ENCODE results near the gene ANO8.

ANO8 gene

DNA sequence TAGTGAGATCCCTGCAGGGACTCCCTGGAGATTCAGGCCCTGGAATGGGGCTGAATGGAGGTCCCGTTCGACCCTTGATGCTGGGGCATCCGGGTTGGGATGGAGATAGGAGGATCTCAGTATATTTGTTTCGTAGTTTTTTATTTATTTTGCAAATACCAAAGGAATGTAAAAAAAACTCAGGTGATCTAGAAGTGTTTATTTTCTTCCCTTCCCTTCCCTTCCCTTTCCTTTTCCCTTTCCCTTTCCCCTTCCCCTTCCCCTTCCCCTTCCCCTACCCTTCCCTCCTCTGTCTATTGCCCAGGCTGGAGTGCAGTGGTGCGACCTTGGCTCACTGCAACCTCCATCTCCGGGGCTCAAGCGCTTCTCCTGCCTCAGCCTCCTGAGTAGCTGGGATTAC, 7.2 kb upstream of the ANO8 start:
- DNase-seq: no peak

DNA sequence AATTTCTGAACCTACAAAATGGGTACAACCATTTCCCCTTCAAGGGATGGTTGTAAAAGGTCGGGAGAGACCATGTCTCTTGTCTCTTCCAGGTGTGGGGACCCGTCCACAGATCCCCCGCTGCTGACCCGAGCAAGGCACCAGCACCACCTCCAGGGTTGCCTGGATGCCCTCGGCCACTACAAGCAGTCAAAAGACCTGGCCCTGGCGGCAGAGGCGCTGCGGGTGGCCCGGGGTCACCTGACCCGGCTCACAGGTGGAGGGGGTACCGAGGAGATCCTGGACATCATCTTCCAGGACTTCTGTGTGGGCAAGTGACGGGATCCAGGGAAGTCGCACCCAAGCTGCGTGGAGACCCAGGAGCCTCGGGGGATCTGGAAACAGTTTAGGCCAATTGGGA, 6.7 kb upstream of the ANO8 start:
- DNase-seq: no peak

DNA sequence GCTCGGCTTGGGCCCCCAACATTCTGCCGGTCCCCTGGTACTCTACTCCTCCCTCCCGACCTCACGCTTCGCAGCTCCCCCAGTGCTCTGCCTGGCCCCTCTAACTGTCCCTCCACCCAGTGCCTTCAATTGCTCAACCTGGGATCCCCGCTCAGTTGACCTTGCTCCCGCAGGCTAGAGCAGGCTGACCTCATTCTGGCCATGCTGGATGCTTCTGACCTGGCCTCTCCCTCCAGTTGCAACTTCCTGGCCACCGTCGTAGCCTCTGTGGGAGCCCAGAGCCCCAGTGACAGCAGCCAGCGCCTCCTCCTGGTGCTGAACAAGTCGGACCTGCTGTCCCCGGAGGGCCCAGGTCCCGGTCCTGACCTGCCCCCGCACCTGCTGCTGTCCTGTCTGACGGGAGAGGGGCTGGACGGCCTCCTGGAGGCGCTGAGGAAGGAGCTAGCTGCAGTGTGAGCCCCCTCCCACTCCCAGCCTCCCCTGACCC, 6.3 kb upstream of the ANO8 start:
- no peak for DNase-seq

DNA sequence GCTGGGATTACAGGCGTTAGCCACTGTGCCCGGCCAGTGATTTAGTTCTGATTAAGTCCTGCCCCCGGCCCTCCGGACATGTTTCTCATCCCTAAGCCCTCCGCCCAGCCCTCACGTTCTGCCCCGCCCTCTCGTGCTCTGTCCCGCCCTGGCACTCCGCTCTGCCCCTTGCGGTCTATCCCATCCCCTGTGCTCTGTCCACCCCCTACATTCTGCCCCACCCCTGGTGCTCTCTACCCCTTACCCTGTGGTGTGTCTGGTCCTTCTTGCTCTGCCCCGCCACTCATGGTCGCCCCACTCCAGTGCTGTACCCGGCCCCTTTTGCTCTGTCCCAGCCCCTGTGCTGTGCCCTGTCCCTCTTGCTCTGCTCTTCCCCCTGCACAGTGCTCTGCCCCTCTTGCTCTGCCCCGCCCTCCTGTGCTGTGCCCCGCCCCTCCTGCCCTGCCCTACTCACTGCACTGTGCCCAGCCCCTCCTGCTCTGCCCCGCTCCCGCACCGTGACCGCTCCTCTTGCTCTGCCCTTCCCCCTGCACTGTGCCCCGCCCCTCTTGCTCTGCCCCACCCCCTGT, 5.7 kb upstream of the ANO8 start:
- DNase-seq: no peak

DNA sequence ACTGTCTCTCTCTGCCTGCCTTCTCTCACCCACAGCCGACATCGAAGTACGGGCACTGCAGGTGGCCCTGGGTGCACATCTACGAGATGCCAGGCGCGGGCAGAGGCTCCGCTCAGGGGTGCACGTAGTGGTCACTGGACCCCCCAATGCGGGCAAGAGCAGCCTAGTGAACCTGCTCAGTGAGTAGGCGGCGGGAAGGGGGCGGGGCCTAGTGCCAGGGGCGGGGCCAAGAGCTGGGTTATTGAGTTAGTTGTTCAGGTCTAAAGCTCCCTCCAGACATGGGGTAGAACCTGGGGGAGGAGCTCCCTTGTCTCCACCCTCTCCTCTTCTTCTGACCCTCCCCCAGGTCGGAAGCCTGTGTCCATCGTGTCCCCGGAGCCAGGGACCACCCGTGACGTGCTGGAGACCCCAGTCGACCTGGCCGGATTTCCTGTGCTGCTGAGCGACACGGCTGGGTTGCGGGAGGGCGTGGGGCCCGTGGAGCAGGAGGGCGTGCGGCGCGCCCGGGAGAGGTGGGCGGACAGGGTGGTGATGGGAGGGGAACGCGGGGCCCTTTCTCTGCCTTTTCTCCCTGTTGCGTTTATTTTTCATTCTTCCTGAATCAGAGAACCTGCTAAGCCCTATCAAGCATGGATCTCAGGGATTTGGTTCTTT, 4.6 kb upstream of the ANO8 start:
- no peak for DNase-seq

DNA sequence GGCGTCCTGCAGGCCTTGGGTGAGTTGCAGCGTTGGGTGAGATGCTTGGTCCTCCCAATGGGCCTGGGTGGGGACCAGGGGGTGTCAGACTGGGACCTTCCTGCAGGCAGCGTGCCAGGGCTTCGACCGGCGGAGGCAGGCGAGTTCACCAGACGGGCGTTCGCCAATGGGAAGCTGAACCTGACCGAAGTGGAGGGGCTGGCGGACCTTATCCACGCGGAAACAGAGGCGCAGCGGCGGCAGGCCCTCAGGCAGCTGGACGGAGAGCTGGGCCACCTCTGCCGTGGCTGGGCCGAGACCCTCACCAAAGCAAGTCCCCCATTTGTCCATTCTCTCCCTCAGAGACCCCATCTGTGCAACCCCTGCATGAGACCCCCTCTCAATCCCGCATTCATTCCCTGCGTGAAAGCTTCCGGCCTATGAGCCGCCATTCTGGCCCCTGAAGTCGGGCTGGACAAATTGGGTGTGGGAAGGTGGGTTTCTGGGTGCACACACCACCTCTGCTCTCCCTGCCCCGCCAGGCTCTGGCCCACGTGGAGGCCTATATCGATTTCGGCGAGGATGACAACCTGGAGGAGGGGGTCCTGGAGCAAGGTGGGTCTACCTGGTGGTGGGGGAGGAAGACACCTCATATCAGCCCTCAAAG, 3.9 kb upstream of the ANO8 start:
- DNase-seq: no peak

DNA sequence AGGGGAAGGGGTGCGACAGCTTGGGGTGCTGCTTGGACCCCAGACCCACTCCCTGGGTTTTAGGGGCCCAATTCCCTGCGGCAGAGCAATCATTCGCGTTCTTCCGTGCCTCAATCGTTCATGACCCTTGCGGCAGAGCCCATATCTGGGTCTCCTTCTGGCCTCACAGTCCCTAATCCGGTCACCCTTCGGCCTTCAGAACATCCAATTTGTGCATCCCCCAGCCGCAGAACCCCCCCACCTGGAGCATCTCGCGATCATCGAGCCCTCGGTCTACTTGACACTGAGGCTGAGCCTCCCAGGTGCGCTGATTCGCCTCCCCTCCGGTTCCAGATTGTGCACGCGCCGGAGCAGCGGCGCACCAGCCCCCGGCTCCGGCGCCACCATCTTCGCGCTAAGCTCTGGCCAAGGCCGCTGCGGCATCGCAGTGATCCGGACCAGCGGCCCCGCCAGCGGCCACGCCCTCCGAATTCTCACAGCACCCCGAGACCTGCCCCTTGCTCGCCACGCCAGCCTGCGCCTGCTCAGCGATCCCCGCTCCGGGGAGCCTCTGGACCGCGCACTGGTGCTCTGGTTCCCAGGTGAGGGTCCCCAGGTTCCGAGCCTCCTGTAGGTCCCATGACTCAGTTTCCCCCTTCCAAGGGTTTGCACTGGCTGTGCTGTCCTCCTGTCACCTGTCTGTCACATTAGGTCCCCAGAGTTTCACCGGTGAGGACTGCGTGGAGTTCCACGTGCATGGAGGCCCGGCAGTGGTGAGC, 3.2 kb upstream of the ANO8 start:
- DNase-seq: no peak

DNA sequence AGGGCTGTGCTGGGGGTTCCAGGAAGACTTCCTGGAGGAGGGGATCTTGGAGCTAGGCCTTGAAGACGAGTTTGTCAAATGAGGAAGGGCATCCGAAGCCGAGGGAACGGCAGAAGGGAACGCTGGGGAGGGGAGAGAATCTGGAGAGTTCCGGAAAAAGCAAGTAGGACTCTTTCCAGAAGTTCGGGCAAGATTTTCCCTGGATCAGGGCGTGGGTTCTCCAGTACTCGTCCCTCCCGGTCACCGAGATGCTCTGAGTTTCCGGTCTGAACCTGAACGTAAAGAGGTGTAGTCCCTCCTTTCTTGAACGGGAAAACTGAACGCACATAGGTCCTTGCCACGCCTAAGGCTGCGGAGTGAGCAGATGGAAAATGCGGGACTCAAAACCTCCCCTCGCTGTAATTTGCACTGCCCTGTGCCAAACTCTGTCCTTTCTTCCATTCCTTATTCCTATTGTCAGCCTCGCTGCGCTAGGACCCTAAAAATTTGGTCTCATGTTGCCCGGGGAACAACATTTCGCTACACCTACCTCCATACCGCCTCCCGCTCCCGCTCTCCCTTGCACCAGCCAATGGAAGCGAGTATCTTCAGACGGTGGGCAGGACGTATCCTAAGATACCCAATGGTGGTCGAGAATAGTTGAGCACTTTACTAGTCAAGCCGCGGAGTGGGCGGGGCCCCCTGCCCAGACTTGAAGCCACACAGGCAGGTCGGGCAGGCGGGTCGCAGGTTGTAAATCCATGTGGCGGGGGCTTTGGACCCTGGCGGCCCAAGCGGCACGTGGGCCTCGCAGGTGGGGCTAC, 2.4 kb upstream of the ANO8 start, which contains the start of gene GTPBP3:
Gene GTPBP3 (plus strand): TSS at position 682 of the 803 bp plus-strand sequence. CDS start 59 bp downstream, at position 741.
- DNase-seq: peak; percentile 87

DNA sequence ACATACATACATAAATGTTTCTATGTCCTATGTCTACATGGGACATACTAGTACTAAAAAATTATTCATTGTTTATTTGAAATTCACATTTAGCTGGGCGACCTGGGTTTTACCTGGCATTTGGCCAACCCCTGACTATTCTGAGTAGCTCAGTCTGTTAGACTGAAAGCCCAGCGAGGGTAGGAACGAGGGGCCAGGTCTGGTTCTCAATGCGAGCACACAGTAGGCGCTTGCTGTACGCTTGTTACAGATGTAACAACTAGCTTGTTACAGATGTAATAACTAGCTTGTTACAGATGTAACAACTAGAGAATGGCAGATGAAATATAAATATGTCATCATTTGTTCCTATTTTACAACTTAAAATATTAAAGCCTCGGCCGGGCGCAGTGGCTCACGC, 920 bp upstream of the ANO8 start:
- no peak for DNase-seq

DNA sequence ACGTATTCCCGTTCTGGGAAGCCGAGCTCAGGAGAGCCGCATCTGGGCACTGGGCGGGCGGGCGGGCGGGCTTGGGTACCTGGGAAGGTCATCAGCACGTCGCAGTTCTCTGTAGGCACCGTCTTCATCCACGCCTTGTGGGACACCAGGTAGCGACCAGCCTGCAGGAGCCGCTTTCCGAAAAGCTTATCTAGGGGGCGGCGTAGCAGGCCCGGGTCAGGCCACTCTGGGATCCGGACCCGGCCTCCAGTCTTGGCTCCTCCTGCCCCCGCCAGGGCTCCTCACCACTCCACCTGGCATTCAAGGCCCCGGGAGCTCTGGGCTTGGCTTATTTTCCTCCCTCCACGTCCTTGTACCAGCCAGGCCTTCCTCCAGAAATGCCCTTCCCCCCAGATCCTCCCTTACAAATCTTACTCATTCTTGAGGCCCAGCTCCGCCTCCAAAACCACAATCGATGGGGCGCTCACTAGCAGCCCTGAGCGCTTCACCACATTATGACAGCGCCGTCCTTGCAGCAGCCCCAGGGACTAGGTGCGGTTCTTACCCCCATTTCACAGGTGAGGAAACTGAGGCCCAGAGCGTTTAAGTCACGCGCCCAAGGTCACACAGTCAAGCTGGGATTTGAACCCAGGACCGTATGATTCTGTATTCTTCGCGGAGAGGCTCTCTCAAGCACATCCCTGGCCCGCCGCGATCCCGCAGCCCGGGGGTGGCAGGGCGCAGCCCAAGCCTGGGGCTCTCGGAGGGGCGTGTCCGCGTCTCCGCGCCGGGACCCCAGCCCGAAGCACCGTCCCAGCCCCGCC, 843 bp downstream of the ANO8 start:
- no peak for DNase-seq

DNA sequence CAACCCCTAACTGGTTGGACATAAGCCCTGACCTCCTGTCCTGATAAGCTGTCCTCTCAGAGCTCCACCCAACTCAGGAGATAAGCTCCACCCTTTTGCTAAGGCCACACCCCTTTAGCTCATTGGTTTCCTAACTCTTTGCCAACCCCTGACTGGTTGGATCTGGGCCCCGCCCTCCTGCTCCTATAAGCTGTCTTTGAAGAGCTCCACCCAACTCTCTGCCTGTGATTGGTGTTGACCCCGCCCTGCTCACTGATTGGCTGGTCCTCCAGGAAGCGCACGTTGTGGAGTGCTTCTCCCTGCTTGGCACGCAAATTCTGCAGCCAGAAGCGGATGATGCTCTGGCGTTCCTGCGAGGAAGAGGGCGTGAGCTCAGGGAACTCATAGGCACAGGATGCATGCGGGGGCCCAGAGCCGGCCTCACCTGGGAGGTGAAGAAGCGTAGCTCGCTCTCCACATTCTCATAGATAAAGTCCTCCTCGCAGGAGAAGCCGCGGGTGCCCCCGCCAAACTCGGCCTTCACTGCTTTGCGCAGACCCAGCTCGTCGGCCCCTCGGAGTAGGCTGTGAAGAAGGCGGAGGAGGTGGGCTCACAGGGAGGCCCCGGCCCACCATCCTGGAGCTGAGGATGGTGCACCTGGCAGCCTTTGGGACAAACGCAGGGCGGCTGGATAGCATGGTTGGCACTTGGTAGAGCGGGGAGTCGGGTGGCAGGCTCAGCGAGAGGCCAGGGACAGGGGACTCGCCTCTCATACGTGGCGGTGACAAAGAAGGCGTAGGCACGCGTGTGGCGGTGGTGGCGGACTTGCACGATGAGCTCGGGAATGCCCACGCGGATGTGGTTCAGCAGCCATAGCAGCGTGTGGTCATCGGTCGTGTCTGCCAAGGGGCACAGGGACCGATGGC, 1.7 kb downstream of the ANO8 start:
- DNase-seq: no peak

DNA sequence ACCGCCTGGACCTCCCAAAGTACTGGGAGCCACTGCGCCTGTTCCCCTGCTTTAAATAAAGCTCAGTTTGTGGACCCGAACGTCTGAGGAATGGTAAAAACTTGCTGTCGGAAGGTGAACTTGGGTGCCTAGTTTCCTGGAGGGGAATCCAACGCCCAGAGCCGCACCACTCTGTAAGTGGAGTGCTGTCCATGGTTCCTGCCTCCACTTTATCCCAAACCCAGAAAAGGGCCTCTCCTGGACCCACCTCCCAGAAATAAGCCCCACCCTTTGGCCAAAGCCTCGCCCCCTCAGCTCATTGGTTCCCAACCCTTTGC, 2.3 kb downstream of the ANO8 start:
- no peak for DNase-seq

DNA sequence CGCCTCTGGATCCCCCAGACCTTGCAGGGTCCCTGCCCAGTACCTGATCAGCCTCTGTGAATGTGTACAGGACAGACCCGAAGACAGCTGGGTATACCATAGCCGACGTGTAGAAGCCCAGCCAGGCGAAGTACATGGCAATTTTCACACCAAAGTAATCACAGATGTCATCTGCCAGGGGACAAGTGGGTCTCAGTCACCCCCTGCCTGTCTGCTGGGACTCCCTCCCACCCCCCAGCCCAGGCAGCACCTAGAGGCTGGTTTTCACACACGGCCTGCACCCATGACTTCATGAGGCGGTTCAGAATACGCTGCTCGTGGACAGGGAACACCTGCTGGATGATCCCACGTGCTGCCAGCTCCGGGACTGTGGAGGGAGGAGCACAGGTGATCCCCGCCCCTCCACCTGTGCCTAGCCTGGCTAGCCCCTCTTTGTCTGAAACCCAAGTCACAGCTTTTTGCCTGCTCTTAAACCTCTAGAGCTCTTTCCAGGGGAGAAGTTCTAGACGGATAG, 3.6 kb downstream of the ANO8 start:
- DNase-seq: no peak

DNA sequence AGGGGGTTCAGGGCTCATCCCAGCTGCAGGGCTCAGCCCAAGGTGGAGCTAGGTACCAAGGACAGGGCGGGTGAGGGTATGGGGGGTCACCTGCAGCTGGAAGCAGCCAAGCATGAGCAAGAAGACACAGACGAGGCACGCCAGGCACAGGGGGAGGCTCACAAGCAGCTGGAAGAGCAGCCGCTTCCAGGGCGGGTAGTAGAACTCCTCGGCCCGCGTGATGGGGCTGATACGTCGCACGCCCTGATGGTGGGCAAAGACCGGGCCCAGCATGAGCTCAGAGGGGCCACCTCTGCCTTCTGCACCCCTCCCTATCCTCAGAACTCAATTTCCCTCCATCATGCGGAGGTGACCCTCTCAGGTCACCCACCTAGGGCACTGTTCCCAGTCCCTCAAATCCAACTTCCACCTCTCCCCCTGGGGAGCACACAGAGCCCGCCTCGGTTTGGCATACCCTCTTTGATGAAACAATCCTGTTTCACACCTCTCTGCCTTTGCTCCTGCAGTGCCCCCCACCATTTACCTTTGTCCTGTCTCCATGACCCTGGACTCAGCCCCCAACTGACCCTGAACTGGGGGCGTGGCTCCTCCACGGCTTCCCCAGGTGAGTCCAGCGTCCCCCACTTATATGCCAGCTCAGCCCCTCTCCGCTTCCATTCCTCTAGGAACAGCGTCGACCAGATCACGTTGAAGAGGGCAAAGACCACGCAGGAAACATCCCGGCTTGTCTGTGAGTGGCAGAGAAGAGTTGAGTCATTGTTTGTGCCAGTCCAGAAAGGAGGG, 4.2 kb downstream of the ANO8 start:
- DNase-seq: no peak

DNA sequence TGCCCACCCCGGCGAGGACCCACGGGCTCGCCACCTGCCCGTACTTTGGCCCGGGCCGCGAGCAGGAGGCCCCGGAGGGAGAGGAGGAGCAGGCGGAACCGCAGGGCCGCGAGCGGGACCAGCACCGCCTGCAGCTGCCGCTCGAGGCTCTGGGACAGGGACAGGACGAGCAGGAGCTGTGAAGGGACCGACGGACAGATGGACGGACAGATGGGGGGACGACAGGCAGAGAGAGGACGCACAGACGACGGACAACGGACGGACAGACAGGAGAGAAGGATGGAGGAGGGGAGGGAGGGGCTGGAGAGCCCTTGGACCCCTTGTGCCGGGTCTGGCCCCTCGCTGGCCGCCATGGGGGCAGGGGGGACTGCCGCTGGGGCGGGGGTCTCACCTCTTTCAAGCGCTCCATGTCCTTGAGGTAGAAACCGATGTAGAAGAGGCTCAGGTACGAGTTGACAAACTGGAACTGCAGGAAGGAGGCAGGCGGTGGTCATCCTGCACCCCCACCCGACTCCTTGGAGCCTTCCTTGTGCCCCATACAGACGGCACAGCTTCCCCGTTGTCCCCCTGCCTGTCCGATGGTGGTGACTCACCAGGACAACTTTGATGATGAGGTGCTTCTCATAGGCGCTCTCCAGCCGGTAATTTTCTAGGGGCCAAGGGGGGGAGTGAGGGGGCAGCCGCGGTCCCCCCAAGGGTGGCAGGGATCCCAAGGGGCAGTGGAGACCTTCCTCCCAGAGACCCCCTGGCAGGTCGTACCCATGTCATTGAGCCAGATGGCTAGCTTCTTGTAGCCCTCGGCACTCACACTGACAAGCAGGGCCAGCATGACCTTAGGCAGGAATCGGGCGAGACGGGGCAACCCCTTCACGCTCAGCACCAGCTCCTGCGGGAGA, 5.0 kb downstream of the ANO8 start:
- no peak for DNase-seq

DNA sequence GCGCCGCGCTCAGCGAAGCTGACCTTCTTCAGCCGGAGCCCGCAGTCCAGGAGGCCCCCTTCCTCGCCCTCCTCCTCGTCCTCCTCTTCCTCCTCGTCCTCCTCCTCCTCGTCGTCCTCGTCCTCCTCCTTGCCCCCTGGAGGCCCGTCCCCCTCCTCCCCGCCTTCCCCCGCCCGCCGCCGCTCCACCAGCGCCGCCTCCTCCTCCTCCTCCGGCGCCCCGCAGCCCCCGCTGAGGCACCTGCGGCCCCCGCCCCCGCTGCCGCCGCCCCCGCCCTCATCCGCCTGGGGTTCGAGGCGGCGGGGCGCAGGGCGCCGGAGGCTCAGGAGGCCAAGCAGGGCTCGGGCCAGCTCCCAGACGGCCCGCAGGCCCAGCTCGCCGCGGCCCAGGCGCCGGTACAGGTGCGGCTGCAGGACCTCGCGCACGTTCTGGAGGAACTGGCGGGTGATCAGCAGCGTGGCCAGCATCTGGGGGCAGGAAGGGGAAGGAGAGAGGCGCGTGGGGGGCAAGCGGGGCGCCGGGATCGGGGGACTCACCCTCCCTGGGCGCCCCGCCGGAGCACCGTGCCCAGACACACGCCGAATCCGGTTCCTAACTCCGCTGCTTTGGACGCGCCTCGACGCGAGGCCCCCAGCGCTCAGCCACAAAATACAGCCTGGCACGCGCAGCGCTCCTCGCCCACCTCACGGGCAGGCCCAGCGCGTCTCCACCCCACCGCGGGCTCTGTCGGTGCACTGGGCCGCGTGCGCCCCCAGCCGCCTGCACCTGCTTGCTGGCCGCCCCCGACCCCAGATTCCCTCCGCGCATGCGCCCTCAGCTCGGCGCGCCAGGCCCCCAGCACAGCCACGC, 5.9 kb downstream of the ANO8 start:
- DNase-seq: peak; percentile 36

DNA sequence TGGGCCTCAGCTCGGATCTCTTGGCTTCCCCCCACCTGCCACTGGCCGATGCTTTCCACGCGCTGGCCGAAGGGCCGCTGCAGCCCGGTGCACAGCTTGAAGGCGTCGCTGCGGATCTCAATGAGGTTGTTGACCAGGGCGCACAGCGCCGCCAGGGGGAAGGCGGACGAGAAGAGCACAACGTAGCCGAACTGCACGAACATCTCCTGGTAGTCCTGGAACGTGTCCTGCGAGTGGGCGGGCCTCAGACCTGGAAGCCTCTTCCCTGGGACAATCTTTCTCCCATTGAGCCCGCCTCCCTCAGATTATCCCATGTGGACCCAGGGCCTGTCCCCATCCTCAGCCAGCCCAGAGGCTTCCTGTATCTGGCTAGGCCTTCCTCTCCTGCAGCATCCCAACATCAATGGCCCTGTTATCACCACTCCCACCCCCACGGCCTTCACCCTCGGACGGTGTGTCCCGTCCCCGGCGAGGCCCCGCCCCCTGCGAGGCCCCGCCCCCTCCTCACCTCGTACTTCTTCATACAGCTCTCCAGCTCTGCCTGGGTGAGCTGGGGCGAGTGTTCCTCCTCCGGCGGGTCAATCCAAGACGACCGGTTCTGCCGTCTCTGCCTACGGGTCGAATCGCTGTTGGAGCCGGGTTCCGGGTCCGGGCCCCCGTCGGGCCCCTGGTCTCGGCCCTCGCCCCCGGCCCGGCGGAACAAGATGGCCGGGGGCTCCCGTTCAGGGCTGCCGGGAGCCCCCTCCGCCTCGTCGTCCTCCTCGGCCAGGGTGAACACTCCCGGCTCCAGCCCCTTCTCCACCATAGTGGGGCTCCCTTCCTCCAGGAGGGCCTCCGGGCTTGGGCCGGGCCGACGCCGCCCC, 6.8 kb downstream of the ANO8 start:
- DNase-seq: peak; percentile 37
